K562 (cell line): ENCODE results near the gene BIRC6. TPM values are rescaled to one million over a fixed set of nuclear protein-coding genes. Genes with fewer than 3 reads are reported as not detected.

Source experiments
- ATAC-seq: fragments of 200-7000 bp; cut with Tn5 transposase; 3 replicates; pipeline ENCODE4 v1.9.1; 2020; ENCODE audit warnings: moderate library complexity
- BruUV-seq: library from RNA; stranded (reverse); fragments of 400-500 nt; replicated peaks from 2 replicates; lab custom pipeline; 2021; lab: Mats Ljungman, UMichigan
- CTCF ChIA-PET: fragments of 300-600 bp; formaldehyde crosslinking; extraction: SDS; loops from one replicate; lab custom pipeline; 2021; ENCODE audit warnings: low intra/inter-chr PET ratio; lab: Yijun Ruan, JAX
- POLR2A ChIA-PET: fragments of 300-600, 350-650 bp; sonication (Branson Sonifier 250); formaldehyde crosslinking; extraction: SDS; loops from one replicate; lab custom pipeline; 2021; ENCODE audit warnings: antibody characterized with exemption, inconsistent platforms; lab: Yijun Ruan, JAX
- DNase-seq, 4 experiments: peaks; one replicate each; pipeline versions ENCODE4 v3.0.0 to v3.0.0-alpha.2; 2011 to 2018; ENCODE audit warnings: low spot score in 3 of 4, mixed read lengths in 3 of 4; ENCODE audit errors: extremely low read depth in 1 of 4
- FAIRE-seq: peaks from 2 replicates; lab custom pipeline; 2011; peaks lifted over from hg19 to GRCh38; lab: Jason Lieb, UNC
- H2AFZ ChIP-seq: 2 replicates; pipeline ENCODE4 v1.6.0; 2011; ENCODE audit warnings: low read depth, low read length, control low read depth, inconsistent platforms
- H3K27ac ChIP-seq: fragments of 200-600 bp; 3 replicates; pipeline ENCODE4 v1.8.0; 2011; ENCODE audit warnings: low read depth, mild to moderate bottlenecking, control low read depth, inconsistent platforms, low read length, moderate library complexity, mixed read lengths; ENCODE audit errors: extremely low read depth
- H3K27me3 ChIP-seq, 2 experiments: fragments of 300-600 bp in 1 of 2; 2 replicates in 1 of 2; 3 replicates in 1 of 2; pipeline versions ENCODE4 v1.6.0 to v1.8.0; 2011; ENCODE audit warnings: inconsistent platforms in 2 of 2, low read length in 2 of 2, mild to moderate bottlenecking in 1 of 2, mixed read lengths in 1 of 2, moderate library complexity in 1 of 2; ENCODE audit not compliant: control insufficient read depth in 2 of 2, insufficient read depth in 2 of 2
- H3K36me3 ChIP-seq: fragments of 300-600 bp; 3 replicates; pipeline ENCODE4 v1.8.0; 2011; ENCODE audit warnings: mild to moderate bottlenecking, low read length, inconsistent platforms; ENCODE audit not compliant: control insufficient read depth, insufficient read depth
- H3K4me1 ChIP-seq, 2 experiments: fragments of 200-600 bp in 1 of 2; replicated peaks in 1 of 2; 2 replicates in 1 of 2; 3 replicates in 1 of 2; pipeline versions ENCODE4 v1.5.1 to v1.8.0; 2011; ENCODE audit warnings: inconsistent platforms in 2 of 2, low read length in 2 of 2, mild to moderate bottlenecking in 1 of 2, mixed read lengths in 1 of 2, moderate library complexity in 1 of 2; ENCODE audit not compliant: control insufficient read depth in 2 of 2, insufficient read depth in 2 of 2
- H3K4me2 ChIP-seq: 2 replicates; pipeline ENCODE4 v1.6.1; 2011; ENCODE audit warnings: low read length, control low read depth, inconsistent platforms, mixed read lengths; ENCODE audit not compliant: insufficient read depth
- H3K4me3 ChIP-seq: fragments of 200-600 bp; sonication (generic), shearing (Covaris generic); 2 replicates; pipeline ENCODE4 v1.5.1; 2016; ENCODE audit warnings: control low read depth, inconsistent platforms
- H3K79me2 ChIP-seq: fragments of 200-600 bp; 3 replicates; pipeline ENCODE4 v1.8.0; 2011; ENCODE audit warnings: low read length, inconsistent platforms; ENCODE audit not compliant: control insufficient read depth, insufficient read depth
- H3K9ac ChIP-seq, 2 experiments: 2 replicates each; pipeline versions ENCODE4 v1.6.0 to v1.6.1; 2011; ENCODE audit warnings: low read depth in 2 of 2, low read length in 2 of 2, control low read depth in 1 of 2, inconsistent platforms in 1 of 2, mild to moderate bottlenecking in 1 of 2, mixed read lengths in 1 of 2; ENCODE audit not compliant: insufficient read depth in 1 of 2
- H3K9me1 ChIP-seq: one replicate; pipeline ENCODE4 v1.6.0; 2011; ENCODE audit warnings: inconsistent platforms, mild to moderate bottlenecking, low read length, moderate library complexity; ENCODE audit not compliant: control insufficient read depth, insufficient read depth
- H3K9me3 ChIP-seq: replicated peaks from 2 replicates; pipeline ENCODE4 v1.5.1; 2011; ENCODE audit warnings: low read depth, low read length, inconsistent platforms; ENCODE audit not compliant: control insufficient read depth, insufficient read depth
- H4K20me1 ChIP-seq: replicated peaks from 2 replicates; pipeline ENCODE4 v1.6.1; 2011; ENCODE audit warnings: low read length, inconsistent platforms, mixed read lengths; ENCODE audit not compliant: control insufficient read depth, insufficient read depth
- ARHGAP35 ChIP-seq: fragments of 450-650 bp; IDR thresholded peaks from 2 replicates; pipeline ENCODE4 v1.6.1; 2018; ENCODE audit not compliant: partially characterized antibody
- ATF7 ChIP-seq: fragments of 450-650 bp; IDR thresholded peaks from 2 replicates; pipeline ENCODE4 v1.7.1; 2014; ENCODE audit warnings: mild to moderate bottlenecking, moderate library complexity
- BCL6 ChIP-seq: fragments of 250-450 bp; sonication (Bioruptor Pico); IDR thresholded peaks from 2 replicates; pipeline ENCODE4 v1.4.0; 2020
- GATAD2A ChIP-seq: fragments of 450-650 bp; IDR thresholded peaks from 2 replicates; pipeline ENCODE4 v1.6.1; 2017
- KDM1A ChIP-seq, 2 experiments: fragments of 450-650 bp; IDR thresholded peaks; 2 replicates each; pipeline ENCODE4 v1.6.1; 2016; ENCODE audit warnings: mild to moderate bottlenecking in 2 of 2
- KDM2B ChIP-seq: fragments of 250-450 bp; sonication (Bioruptor Pico); IDR thresholded peaks from 2 replicates; pipeline ENCODE4 v1.8.0; 2021; ENCODE audit warnings: mild to moderate bottlenecking, moderate library complexity
- KLF6 ChIP-seq: fragments of 250-450 bp; sonication (Bioruptor Pico); IDR thresholded peaks from 2 replicates; pipeline ENCODE4 v1.4.0; 2020; ENCODE audit warnings: mild to moderate bottlenecking, moderate library complexity, borderline replicate concordance
- MTA2 ChIP-seq: fragments of 450-650 bp; IDR thresholded peaks from 2 replicates; pipeline ENCODE4 v1.6.1; 2016; ENCODE audit warnings: low read depth
- NFATC3 ChIP-seq: fragments of 450-650 bp; IDR thresholded peaks from 2 replicates; pipeline ENCODE4 v1.6.1; 2017; ENCODE audit warnings: mild to moderate bottlenecking
- SPI1 ChIP-seq: IDR thresholded peaks from 2 replicates; pipeline ENCODE4 v1.6.1; 2011; ENCODE audit warnings: low read depth, low read length, control low read depth, borderline replicate concordance
- SREBF2 ChIP-seq: sonication (generic); formaldehyde crosslinking; IDR thresholded peaks from 2 replicates; pipeline ENCODE4 v1.4.0; 2020; ENCODE audit warnings: mild to moderate bottlenecking, missing genetic modification reagents
- ZBTB43 ChIP-seq: sonication (generic); formaldehyde crosslinking; IDR thresholded peaks from 2 replicates; pipeline ENCODE4 v1.8.0; 2023; ENCODE audit warnings: mild to moderate bottlenecking, missing genetic modification reagents
- ZBTB7A ChIP-seq: IDR thresholded peaks from 2 replicates; pipeline ENCODE4 v1.6.1; 2011; ENCODE audit warnings: low read depth, mild to moderate bottlenecking, low read length, moderate library complexity, borderline replicate concordance; ENCODE audit not compliant: control insufficient read depth
- ZKSCAN8 ChIP-seq: fragments of 200-800 bp; sonication (Bioruptor generic); IDR thresholded peaks from 2 replicates; pipeline ENCODE4 v1.6.1; 2016; ENCODE audit warnings: missing genetic modification characterization, missing compliant biosample characterization
- ZNF253 ChIP-seq: fragments of 250-450 bp; sonication (Bioruptor Pico); conservative IDR thresholded peaks from 2 replicates; pipeline ENCODE4 v1.6.1; 2021; ENCODE audit warnings: mild to moderate bottlenecking
- ZNF408 ChIP-seq: fragments of 250-450 bp; sonication (Bioruptor Pico); IDR thresholded peaks from 2 replicates; pipeline ENCODE4 v1.4.0; 2020; ENCODE audit warnings: low read depth, mild to moderate bottlenecking, moderate library complexity
- ZNF668 ChIP-seq: fragments of 250-450 bp; sonication (Bioruptor Pico); IDR thresholded peaks from 2 replicates; pipeline ENCODE4 v1.8.0; 2022; ENCODE audit warnings: mild to moderate bottlenecking, inconsistent platforms
- ZNF695 ChIP-seq: fragments of 450-650 bp; formaldehyde crosslinking; IDR thresholded peaks from 2 replicates; pipeline ENCODE4 v1.4.0; 2020; ENCODE audit warnings: mild to moderate bottlenecking, moderate library complexity
- WGBS: fragments of 100-300 bp; shearing (Covaris generic); methylation state at CpG from one replicate; pipeline ENCODE4 v1.1.6; 2016; ENCODE audit warnings: low coverage, mixed read lengths; ENCODE audit not compliant: insufficient coverage; ENCODE audit errors: missing lambda C conversion rate; 5-methylcytosine and 5-hydroxymethylcytosine counted together
- in situ Hi-C: fragments of 300-500 bp; cut with MboI; formaldehyde crosslinking; loops from 4 replicates; pipeline ENCODE4 v1.15.0; 2018; ENCODE audit warnings: inconsistent platforms, mixed read lengths
- intact Hi-C: fragments of 100-400 bp; cut with micrococcal nuclease; formaldehyde crosslinking; loops from 2 replicates; pipeline ENCODE4 v1.14.2; 2022
- polyA plus RNA-seq, 8 experiments: library from polyadenylated mRNA; depleted of rRNA in 4 of 8; stranded (reverse) in 5 of 8; unstranded in 3 of 8; fragments of >200 nt; fragmentation: Nextera tagmentation in 2 of 8; fragmentation: Illumina TruSeq in 1 of 8; extraction: Ambion mirVana in 2 of 8; extraction: Trizol in 1 of 8; gene quantifications; 2 replicates each; pipeline versions ENCODE4 v1.2.1 to v1.2.3, GENCODE V29; 2011 to 2014; ENCODE audit warnings: inconsistent platforms in 1 of 8, missing spikeins in 1 of 8
- total RNA-seq, 7 experiments: library from RNA; depleted of rRNA in 6 of 7; stranded (reverse); fragments of >200 nt in 6 of 7; fragmentation: Illumina TruSeq in 2 of 7; extraction: Trizol in 2 of 7; gene quantifications; 2 replicates each; pipeline versions ENCODE4 v1.2.1 to v1.2.3, GENCODE V29; 2011 to 2021; ENCODE audit warnings: low replicate concordance in 1 of 7

Gene BIRC6
- total and polyA plus RNA-seq, 9 of the 15 experiments (the other 6 are each of a cell fraction or from before 2014, with no cell fraction given), result 18.8 to 110 (median 49.8) TPM

- TF ChIP-seq ZBTB43 (CRISPR knock-in tag) (no peak), ARHGAP35 (no peak), SREBF2 (CRISPR knock-in tag) (no peak), GATAD2A (no peak), ZNF695 (CRISPR knock-in tag) (no peak), SPI1 (no peak), NFATC3 (no peak), KLF6 (CRISPR knock-in tag) (no peak), ZKSCAN8 (CRISPR knock-in tag) (no peak), ZNF668 (CRISPR knock-in tag) (no peak), ZBTB7A (no peak), KDM1A (IDR thresholded peaks at IDR 0.05) (no peak), BCL6 (CRISPR knock-in tag) (no peak), MTA2 (no peak), ZNF253 (CRISPR knock-in tag) (no peak), KDM2B (CRISPR knock-in tag) (no peak), ATF7 (no peak), ZNF408 (CRISPR knock-in tag) (no peak)
- intact Hi-C loops, result no loop called here
- Histone ChIP-seq H3K9ac (no peak overlapping the region), H3K4me2 (no peak overlapping the region), H3K4me3 (no peak overlapping the region), H3K36me3 (peaks cover 77% of the 10 kb centered on the region), H4K20me1 (no peaks in the 10 kb centered on the region; the same call in 1 of the 2 replicates), H3K4me1 (peaks cover 0 to 3% of the 10 kb centered on the region in 2 experiments; a peak in 1 of 5 replicates), H3K9me1 (no peaks in the 10 kb centered on the region), H3K27ac (0 out of 3 replicates have a peak overlapping the region, but pooled peaks have one; percentile 10), H3K27me3 (no peaks in the 10 kb centered on the region), H3K9me3 (no peaks in the 10 kb centered on the region), H3K79me2 (no peaks in the 10 kb centered on the region), H2AFZ (no peak overlapping the region)
- 100% methylated on average over 1 of the region's 1 CpG for WGBS
- DNase-seq, result no peak
- ChIA-PET CTCF (no interaction called here), POLR2A (interaction anchor here (1.7 kb wide), 2 partner anchors 10 to 16 kb away, joined by 3 to 5 read pairs; partner anchors contain the start of gene TTC27)
- no peak for FAIRE-seq
- in situ Hi-C loops, result no loop called here
- ATAC-seq, result no peak; the same call in 1 of the 3 replicates
- no TSS peak for BruUV-seq
These were observed 254.9 kb downstream of the BIRC6 start for GRCh38 chr2:32611771-32612170.
